GM19351 (cell line): ENCODE measurements around the gene FOXL2NB.
"Not testable (repeated sequence)": the region's sequence is repeated elsewhere in the genome, so short reads cannot be mapped to it uniquely, and the experiment has no call there.

Experiments
- ATAC-seq: cut with Tn5 transposase; IDR thresholded peaks from one replicate; pipeline ENCODE4 v1.9.1; 2021; ENCODE audit warnings: mild to moderate bottlenecking, moderate library complexity; ENCODE audit not compliant: unreplicated experiment

Gene FOXL2NB

GRCh38 chr3:138946663-138947494 is at the start of gene FOXL2NB, which contains the start of gene FOXL2:
FOXL2NB (plus strand) TSS chr3:138947217; CDS start chr3:138947365, 148 bp downstream.
FOXL2 (minus strand) TSS chr3:138947137; CDS start chr3:138946722, 415 bp downstream.
- ATAC-seq: no peak

- no peak for ATAC-seq
Observed at GRCh38 chr3:138898301-138898700, 48.7 kb upstream of the FOXL2NB start.

GRCh38 chr3:138898708-138899107 is 48.3 kb upstream of the FOXL2NB start:
- ATAC-seq: no peak

GRCh38 chr3:138899351-138899991 is 47.5 kb upstream of the FOXL2NB start:
- no peak for ATAC-seq

- no peak for ATAC-seq
Observed at GRCh38 chr3:138901567-138901966, 45.5 kb upstream of the FOXL2NB start.

GRCh38 chr3:138902171-138902570 is 44.8 kb upstream of the FOXL2NB start:
- ATAC-seq: no peak

GRCh38 chr3:138907539-138907938 is 39.5 kb upstream of the FOXL2NB start:
- no peak for ATAC-seq

- no peak for ATAC-seq
Observed at GRCh38 chr3:138908846-138909245, 38.2 kb upstream of the FOXL2NB start.

GRCh38 chr3:138909904-138910303 is 37.1 kb upstream of the FOXL2NB start:
- no peak for ATAC-seq

- ATAC-seq: no peak
Observed at GRCh38 chr3:138911621-138912020, 35.4 kb upstream of the FOXL2NB start.

- no peak for ATAC-seq
Observed at GRCh38 chr3:138912237-138912636, 34.8 kb upstream of the FOXL2NB start.

- no peak for ATAC-seq
Observed at GRCh38 chr3:138913766-138914165, 33.3 kb upstream of the FOXL2NB start.

- peak; percentile 12 for ATAC-seq
Observed at GRCh38 chr3:138914870-138915502, 32.0 kb upstream of the FOXL2NB start.

GRCh38 chr3:138915503-138916498 is 31.2 kb upstream of the FOXL2NB start:
- ATAC-seq: peak; percentile 87

- no peak for ATAC-seq
Observed at GRCh38 chr3:138916824-138917223, 30.2 kb upstream of the FOXL2NB start.

- ATAC-seq: no peak
Observed at GRCh38 chr3:138919325-138919724, 27.7 kb upstream of the FOXL2NB start.

GRCh38 chr3:138921316-138922292 is 25.4 kb upstream of the FOXL2NB start:
- no peak for ATAC-seq

GRCh38 chr3:138922400-138922799 is 24.6 kb upstream of the FOXL2NB start:
- ATAC-seq: not testable (repeated sequence)

- peak; percentile 94 for ATAC-seq
Observed at GRCh38 chr3:138923531-138923994, 23.5 kb upstream of the FOXL2NB start.
